Measurements from ENCODE around the gene NID1. TPM values are rescaled to one million over a fixed set of nuclear protein-coding genes. Genes with fewer than 3 reads are reported as not detected.

Gene NID1
- total RNA-seq, 3 donors from 2014 or later: 60.3 to 288 (median 154) TPM

DNA sequence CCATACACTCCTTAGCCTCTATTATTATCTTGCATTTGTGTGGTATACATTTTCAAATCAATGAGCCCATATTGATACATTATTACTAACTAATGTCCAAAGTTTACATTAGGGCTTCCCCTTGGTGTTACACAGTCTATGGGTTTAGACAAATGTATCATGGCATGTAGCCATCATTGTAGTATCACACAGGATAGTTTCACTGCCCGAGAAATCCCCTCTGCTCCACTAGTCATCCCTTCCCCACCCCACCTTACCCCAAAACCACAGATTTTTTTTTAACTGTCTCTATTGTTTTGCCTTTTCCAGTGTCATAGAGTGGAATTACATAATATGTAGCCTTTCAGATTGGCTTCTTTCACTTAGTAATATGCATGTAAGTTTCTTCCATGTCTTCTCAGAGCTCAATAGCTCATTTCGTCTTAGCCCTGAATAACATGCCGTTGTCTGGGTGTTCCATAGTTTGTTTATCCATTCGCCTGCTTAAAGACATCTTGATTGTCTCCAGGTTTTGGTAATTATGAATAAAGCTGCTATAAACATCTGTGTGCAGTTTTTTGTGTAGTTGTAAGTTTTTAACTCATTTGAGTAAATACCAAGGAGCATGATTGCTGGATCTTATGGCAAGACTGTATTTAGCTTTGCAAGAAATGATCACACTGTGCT lies 111.8 kb downstream of the NID1 start:
- TF ChIP-seq, protein P1, sequence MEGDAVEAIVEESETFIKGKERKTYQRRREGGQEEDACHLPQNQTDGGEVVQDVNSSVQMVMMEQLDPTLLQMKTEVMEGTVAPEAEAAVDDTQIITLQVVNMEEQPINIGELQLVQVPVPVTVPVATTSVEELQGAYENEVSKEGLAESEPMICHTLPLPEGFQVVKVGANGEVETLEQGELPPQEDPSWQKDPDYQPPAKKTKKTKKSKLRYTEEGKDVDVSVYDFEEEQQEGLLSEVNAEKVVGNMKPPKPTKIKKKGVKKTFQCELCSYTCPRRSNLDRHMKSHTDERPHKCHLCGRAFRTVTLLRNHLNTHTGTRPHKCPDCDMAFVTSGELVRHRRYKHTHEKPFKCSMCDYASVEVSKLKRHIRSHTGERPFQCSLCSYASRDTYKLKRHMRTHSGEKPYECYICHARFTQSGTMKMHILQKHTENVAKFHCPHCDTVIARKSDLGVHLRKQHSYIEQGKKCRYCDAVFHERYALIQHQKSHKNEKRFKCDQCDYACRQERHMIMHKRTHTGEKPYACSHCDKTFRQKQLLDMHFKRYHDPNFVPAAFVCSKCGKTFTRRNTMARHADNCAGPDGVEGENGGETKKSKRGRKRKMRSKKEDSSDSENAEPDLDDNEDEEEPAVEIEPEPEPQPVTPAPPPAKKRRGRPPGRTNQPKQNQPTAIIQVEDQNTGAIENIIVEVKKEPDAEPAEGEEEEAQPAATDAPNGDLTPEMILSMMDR (IDR thresholded peaks at IDR 0.05): no peak
- TF ChIP-seq POLR2AphosphoS5 (IDR thresholded peaks at IDR 0.05) (no peak), POLR2A (IDR thresholded peaks at IDR 0.05) (no peak)
- H3K27ac ChIP-seq: no peak overlapping the region
- H3K9me3 ChIP-seq: no peaks in the 10 kb centered on the region
- DNase-seq (ENCODE audit: low spot score in 2 of 2): no peak
- no peaks in the 10 kb centered on the region for H3K27me3 ChIP-seq
- intact Hi-C loops (cut with DNase I; ENCODE audit: low total_unique reads): no loop called here
- no peak overlapping the region for H3K4me3 ChIP-seq
- H3K4me1 ChIP-seq: no peaks in the 10 kb centered on the region
- no peaks in the 10 kb centered on the region for H3K36me3 ChIP-seq

DNA sequence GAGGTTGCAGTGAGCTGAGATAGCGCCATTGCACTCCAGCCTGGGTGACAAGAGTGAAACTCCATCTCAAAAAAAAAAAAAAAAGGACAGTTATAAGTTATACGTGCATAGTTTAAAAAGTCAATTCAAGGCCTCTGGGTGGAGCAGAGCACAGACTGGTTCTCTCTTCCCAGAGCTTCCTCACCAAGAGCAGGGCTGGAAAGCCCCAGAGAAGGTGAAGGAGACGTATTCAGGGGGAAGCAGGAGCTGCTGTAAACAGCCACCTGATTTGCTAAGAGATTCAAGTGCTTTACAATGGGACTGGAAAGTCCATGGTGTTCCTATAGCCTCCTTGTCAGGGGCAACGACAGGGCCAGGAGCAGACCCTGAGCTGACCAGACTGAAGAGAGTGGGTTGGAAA lies 113.2 kb downstream of the NID1 start:
- Histone ChIP-seq H3K36me3 (no peaks in the 10 kb centered on the region), H3K27me3 (no peaks in the 10 kb centered on the region), H3K4me3 (no peak overlapping the region), H3K9me3 (no peaks in the 10 kb centered on the region), H3K4me1 (no peaks in the 10 kb centered on the region), H3K27ac (no peak overlapping the region)
- no peak for DNase-seq (ENCODE audit: low spot score in 2 of 2)
- TF ChIP-seq POLR2A (IDR thresholded peaks at IDR 0.05) (no peak), POLR2AphosphoS5 (IDR thresholded peaks at IDR 0.05) (no peak)
- TF ChIP-seq, protein P1 (IDR thresholded peaks at IDR 0.05): no peak
- intact Hi-C loops (cut with DNase I; ENCODE audit: low total_unique reads): no loop called here

DNA sequence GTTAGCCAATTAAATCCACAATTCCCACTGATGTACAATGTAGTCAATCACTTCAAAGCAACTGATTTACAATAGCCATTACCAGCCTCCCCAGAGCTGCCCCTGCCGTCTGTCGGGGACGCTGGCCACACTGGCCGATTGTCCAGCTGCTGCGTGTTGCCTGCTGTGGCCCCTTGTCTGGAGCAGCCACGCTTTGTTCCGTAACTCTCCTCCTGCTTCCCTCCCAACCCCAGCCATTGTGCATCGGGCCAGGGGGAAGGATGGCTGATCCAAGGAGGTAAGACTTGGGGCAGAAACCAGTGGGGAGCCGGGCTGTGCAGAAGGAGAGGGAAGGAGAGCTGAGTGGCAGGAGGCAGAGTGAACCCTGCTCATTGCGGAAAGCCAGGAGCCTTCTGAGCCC lies 114.6 kb downstream of the NID1 start:
- H3K4me3 ChIP-seq: no peak overlapping the region
- H3K9me3 ChIP-seq: no peaks in the 10 kb centered on the region
- intact Hi-C loops (cut with DNase I; ENCODE audit: low total_unique reads): no loop called here
- H3K27me3 ChIP-seq: no peaks in the 10 kb centered on the region
- no peak for DNase-seq (ENCODE audit: low spot score in 2 of 2)
- TF ChIP-seq, protein P1 (IDR thresholded peaks at IDR 0.05): no peak
- TF ChIP-seq POLR2A (IDR thresholded peaks at IDR 0.05) (no peak), POLR2AphosphoS5 (IDR thresholded peaks at IDR 0.05) (no peak)
- H3K27ac ChIP-seq: no peak overlapping the region
- no peaks in the 10 kb centered on the region for H3K36me3 ChIP-seq
- H3K4me1 ChIP-seq: no peaks in the 10 kb centered on the region

DNA sequence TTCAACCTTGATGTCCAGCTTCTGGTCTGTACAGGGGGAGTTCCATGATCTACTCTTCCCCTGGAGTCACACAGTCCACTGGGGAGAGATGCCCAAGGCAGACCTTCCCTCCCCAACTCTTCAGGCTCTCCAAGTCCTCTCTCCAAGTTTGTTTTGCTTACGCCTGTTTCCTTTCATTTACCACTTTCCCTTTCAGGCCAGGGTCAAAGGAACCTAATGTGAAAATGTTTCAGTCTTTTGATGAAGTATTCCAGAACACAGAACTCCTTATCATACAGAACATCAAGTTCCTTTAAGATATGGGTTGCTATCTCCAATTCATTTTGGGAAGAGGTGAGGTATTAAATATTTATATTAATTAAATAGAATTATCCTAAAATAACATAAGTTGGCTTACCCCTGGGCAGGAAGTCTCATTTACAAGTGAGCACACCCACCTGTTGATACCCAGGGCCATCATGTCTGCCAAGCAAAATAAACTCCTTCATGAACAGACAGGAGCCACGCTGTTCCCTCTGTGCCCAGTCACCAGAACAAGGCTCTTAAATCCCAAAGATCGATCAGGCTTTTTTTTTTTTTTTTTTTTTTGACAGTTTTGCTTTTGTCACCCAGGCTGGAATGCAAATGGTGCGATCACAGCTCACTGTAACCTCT lies 116.0 kb downstream of the NID1 start:
- intact Hi-C loops (cut with DNase I; ENCODE audit: low total_unique reads): loop anchor here (10.0 kb wide), 1 partner anchor 84 kb away; the partner anchor contains the start of gene LYST
- Histone ChIP-seq H3K4me1 (no peaks in the 10 kb centered on the region), H3K36me3 (no peaks in the 10 kb centered on the region), H3K27ac (no peak overlapping the region), H3K4me3 (no peak overlapping the region), H3K27me3 (no peaks in the 10 kb centered on the region), H3K9me3 (no peaks in the 10 kb centered on the region)
- no peak for DNase-seq (ENCODE audit: low spot score in 2 of 2)
- TF ChIP-seq, protein P1 (IDR thresholded peaks at IDR 0.05): no peak
- no peak for TF ChIP-seq POLR2A (IDR thresholded peaks at IDR 0.05)
- TF ChIP-seq POLR2AphosphoS5 (IDR thresholded peaks at IDR 0.05): no peak

DNA sequence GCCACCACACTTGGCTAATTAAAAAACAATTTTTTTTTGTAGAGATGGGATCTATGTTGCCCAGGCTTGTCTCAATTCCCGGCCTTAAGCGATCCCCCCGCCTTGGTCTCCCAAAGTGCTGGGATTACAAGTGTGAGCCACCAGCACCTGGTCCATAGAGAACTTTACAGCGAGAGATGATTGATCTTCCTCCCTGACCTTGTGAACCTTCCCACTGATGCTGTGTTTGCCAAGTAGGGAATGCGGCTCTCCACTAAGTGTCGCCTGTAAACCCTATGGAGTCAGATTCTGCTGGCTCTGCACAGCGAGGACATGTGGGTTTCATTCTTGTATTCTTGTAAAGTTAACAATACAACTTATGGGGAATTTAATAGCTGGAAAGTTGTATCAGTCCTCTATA lies 116.9 kb downstream of the NID1 start:
- H3K9me3 ChIP-seq: no peaks in the 10 kb centered on the region
- H3K4me1 ChIP-seq: no peaks in the 10 kb centered on the region
- H3K36me3 ChIP-seq: no peaks in the 10 kb centered on the region
- H3K27ac ChIP-seq: no peak overlapping the region
- H3K4me3 ChIP-seq: no peak overlapping the region
- no peaks in the 10 kb centered on the region for H3K27me3 ChIP-seq
- no peak for TF ChIP-seq POLR2A (IDR thresholded peaks at IDR 0.05)
- no peak for TF ChIP-seq POLR2AphosphoS5 (IDR thresholded peaks at IDR 0.05)
- TF ChIP-seq, protein P1 (IDR thresholded peaks at IDR 0.05): no peak
- no peak for DNase-seq (ENCODE audit: low spot score in 2 of 2)
- intact Hi-C loops (cut with DNase I; ENCODE audit: low total_unique reads): loop anchor here (10.0 kb wide), 1 partner anchor 83 kb away; the partner anchor contains the start of gene LYST
